PC-3 (cell line): ENCODE results near the gene ST7.

ENCODE experiments used
- EZH2 ChIP-seq: fragments of 300-600 bp; sonication (generic); IDR thresholded peaks from one replicate; pipeline ENCODE4 v1.6.1; 2017; ENCODE audit warnings: antibody characterized with exemption, mild to moderate bottlenecking, low read length; ENCODE audit not compliant: unreplicated experiment
- EZH2phosphoT487 ChIP-seq: fragments of 300-600 bp; sonication (generic); IDR thresholded peaks from 2 replicates; pipeline ENCODE4 v1.6.1; 2018; ENCODE audit warnings: mild to moderate bottlenecking, antibody characterized with exemption, low read length, borderline replicate concordance
- TF ChIP-seq, protein P1 (sequence below): fragments of 300-600 bp; sonication (generic); conservative IDR thresholded peaks from 2 replicates; pipeline ENCODE4 v1.5.1; 2017; ENCODE audit warnings: antibody characterized with exemption, low read depth, mild to moderate bottlenecking, low read length

DNA sequence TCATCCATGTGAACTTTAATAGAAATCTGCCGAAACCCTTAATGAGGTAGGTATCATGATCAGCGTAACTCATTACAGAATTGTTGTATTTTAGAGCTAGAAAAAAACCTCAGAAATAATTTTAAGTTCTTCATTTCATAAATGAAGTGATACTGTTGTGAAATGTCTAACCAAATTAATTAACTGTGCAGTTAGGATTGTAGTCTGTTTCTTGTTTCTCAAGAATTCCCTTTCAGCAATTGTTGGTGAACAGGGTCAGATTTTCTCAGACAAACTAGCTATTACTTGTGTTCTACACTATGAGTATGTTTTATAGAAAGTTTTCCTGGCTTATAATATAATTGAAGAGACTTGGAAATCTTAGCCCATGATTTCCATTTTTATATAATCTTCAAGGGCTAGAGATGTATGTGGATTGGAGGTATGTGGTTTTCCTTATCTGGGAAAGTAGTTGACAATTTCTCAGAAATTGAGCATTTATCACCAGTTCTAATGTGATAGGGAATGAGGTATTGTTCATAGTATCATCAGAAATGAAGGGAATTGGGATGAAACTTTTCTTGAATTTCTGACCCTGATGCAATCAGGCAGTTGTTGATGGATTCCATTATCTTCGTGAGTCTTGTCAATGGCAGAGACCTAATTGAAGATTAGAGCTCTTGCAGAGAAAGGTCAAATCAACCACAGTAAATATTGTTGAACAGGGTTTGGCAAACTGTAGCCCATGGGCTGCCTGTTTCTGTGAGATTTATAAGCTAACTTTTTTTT is 55.0 kb downstream of the ST7 start:
- TF ChIP-seq, protein P1, sequence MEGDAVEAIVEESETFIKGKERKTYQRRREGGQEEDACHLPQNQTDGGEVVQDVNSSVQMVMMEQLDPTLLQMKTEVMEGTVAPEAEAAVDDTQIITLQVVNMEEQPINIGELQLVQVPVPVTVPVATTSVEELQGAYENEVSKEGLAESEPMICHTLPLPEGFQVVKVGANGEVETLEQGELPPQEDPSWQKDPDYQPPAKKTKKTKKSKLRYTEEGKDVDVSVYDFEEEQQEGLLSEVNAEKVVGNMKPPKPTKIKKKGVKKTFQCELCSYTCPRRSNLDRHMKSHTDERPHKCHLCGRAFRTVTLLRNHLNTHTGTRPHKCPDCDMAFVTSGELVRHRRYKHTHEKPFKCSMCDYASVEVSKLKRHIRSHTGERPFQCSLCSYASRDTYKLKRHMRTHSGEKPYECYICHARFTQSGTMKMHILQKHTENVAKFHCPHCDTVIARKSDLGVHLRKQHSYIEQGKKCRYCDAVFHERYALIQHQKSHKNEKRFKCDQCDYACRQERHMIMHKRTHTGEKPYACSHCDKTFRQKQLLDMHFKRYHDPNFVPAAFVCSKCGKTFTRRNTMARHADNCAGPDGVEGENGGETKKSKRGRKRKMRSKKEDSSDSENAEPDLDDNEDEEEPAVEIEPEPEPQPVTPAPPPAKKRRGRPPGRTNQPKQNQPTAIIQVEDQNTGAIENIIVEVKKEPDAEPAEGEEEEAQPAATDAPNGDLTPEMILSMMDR, result no peak
- TF ChIP-seq EZH2 (no peak), EZH2phosphoT487 (no peak)
